Measurements from ENCODE around the gene PDAP1. TPM values are rescaled to one million over a fixed set of nuclear protein-coding genes. Genes with fewer than 3 reads are reported as not detected.

Gene PDAP1
- total and polyA plus RNA-seq, 4 donors, result 11.6 to 83.6 (median 31.5) TPM

- Histone ChIP-seq H3K9ac (ENCODE audit: low read depth in 1 of 2, low read length in 2 of 2) (no peak overlapping the region), H3K27me3 (ENCODE audit: control insufficient read depth in 4 of 4, insufficient read depth in 4 of 4, low read length in 3 of 4) (no peaks in the 10 kb centered on the region), H3K4me3 (ENCODE audit: low read depth in 1 of 3, low read length in 3 of 3) (no peak overlapping the region), H3K4me1 (ENCODE audit: control insufficient read depth in 4 of 4, insufficient read depth in 4 of 4, low read length in 3 of 4) (no peaks in the 10 kb centered on the region), H3K9me3 (ENCODE audit: control insufficient read depth in 4 of 4, low read length in 3 of 4) (no peaks in the 10 kb centered on the region), H3K36me3 (ENCODE audit: control insufficient read depth in 4 of 4, insufficient read depth in 3 of 4, low read depth in 1 of 4, low read length in 3 of 4) (peaks cover 9 to 45% (median 13%) of the 10 kb centered on the region in 4 donors), H3K27ac (ENCODE audit: low read depth in 1 of 2, low read length in 2 of 2) (no peak overlapping the region)
- WGBS, result 82% methylated on average over 4 of the region's 4 CpGs
- no peak for DNase-seq (ENCODE audit: low spot score)
- TF ChIP-seq JUND (IDR thresholded peaks at IDR 0.05), result no peak
- no peak for TF ChIP-seq RXRA (IDR thresholded peaks at IDR 0.05)
- no peak for TF ChIP-seq TAF1 (conservative IDR thresholded peaks at IDR 0.05)
- no peak for TF ChIP-seq ZBTB33 (IDR thresholded peaks at IDR 0.05)
- no peak for TF ChIP-seq YY1 (IDR thresholded peaks at IDR 0.05)
- no peak for TF ChIP-seq HNF4G (IDR thresholded peaks at IDR 0.05)
- TF ChIP-seq NR2F2 (IDR thresholded peaks at IDR 0.05), result no peak
- no peak for TF ChIP-seq HNF4A (conservative IDR thresholded peaks at IDR 0.05)
- no peak for TF ChIP-seq REST (IDR thresholded peaks at IDR 0.05)
- no peak for TF ChIP-seq ATF3 (IDR thresholded peaks at IDR 0.05)
- TF ChIP-seq GABPA (IDR thresholded peaks at IDR 0.05 in 1 of 2, conservative IDR thresholded peaks at IDR 0.05 in 1 of 2), result no peak
- TF ChIP-seq EGR1 (IDR thresholded peaks at IDR 0.05; ENCODE audit: low read depth in 2 of 2), result no peak
- no peak for TF ChIP-seq FOXA2 (IDR thresholded peaks at IDR 0.05)
- no peak for TF ChIP-seq RAD21 (IDR thresholded peaks at IDR 0.05)
- TF ChIP-seq CTCF (IDR thresholded peaks at IDR 0.05; ENCODE audit: low read depth, low read length, missing input control), result no peak
- no peak for TF ChIP-seq SP1 (IDR thresholded peaks at IDR 0.05)
Observed at GRCh38 chr7:99446096-99446495, 37.7 kb upstream of the PDAP1 start.

- TF ChIP-seq ATF3 (IDR thresholded peaks at IDR 0.05) (no peak), JUND (IDR thresholded peaks at IDR 0.05) (no peak), EGR1 (IDR thresholded peaks at IDR 0.05; ENCODE audit: low read depth in 2 of 2) (no peak), GABPA (IDR thresholded peaks at IDR 0.05 in 1 of 2, conservative IDR thresholded peaks at IDR 0.05 in 1 of 2) (no peak), ZBTB33 (IDR thresholded peaks at IDR 0.05) (no peak)
- no peak for DNase-seq (ENCODE audit: low spot score)
- Histone ChIP-seq H3K36me3 (ENCODE audit: control insufficient read depth in 4 of 4, insufficient read depth in 3 of 4, low read depth in 1 of 4, low read length in 3 of 4) (peaks cover 4 to 8% (median 7%) of the 10 kb centered on the region in 4 donors), H3K9me3 (ENCODE audit: control insufficient read depth in 4 of 4, low read length in 3 of 4) (no peaks in the 10 kb centered on the region), H3K9ac (ENCODE audit: low read depth in 1 of 2, low read length in 2 of 2) (no peak overlapping the region), H3K4me3 (ENCODE audit: low read depth in 1 of 3, low read length in 3 of 3) (no peak overlapping the region), H3K4me1 (ENCODE audit: control insufficient read depth in 4 of 4, insufficient read depth in 4 of 4, low read length in 3 of 4) (peaks cover 7 to 18% (median 13%) of the 10 kb centered on the region in 4 donors), H3K27me3 (ENCODE audit: control insufficient read depth in 4 of 4, insufficient read depth in 4 of 4, low read length in 3 of 4) (no peaks in the 10 kb centered on the region), H3K27ac (ENCODE audit: low read depth in 1 of 2, low read length in 2 of 2) (no peak overlapping the region)
- WGBS, result 83% methylated on average over 9 of the region's 9 CpGs
Observed at GRCh38 chr7:99440195-99440594, 31.8 kb upstream of the PDAP1 start.

Data from liver (tissue), 9 donors.